Activated naive CD4-positive, alpha-beta T cell treated with anti-CD3 and anti-CD28 coated beads, Interleukin-2, amount 10 ng/mL, durations not matched to agents 7 days and 5 days (primary cell): Measurements from ENCODE around the gene VWA5B1.

Experiments
- CTCF ChIA-PET: fragments of 350-600 bp; sonication (Branson Sonifier 250); formaldehyde crosslinking; loops from one replicate; lab custom pipeline; 2021; ENCODE audit warnings: antibody characterized with exemption; lab: Charles Lee
- DNase-seq: peaks from one replicate; pipeline ENCODE4 v3.0.0-alpha.2; 2020
- H3K27ac Mint-ChIP-seq: one replicate; pipeline ENCODE4 v1.8.0; 2021; ENCODE audit warnings: mild to moderate bottlenecking, moderate library complexity, mixed read lengths
- H3K27me3 Mint-ChIP-seq: one replicate; pipeline ENCODE4 v1.8.0; 2021; ENCODE audit warnings: mild to moderate bottlenecking, mixed read lengths
- H3K36me3 Mint-ChIP-seq: one replicate; pipeline ENCODE4 v1.8.0; 2021; ENCODE audit warnings: mixed read lengths
- H3K4me1 Mint-ChIP-seq: one replicate; pipeline ENCODE4 v1.8.0; 2021; ENCODE audit warnings: mixed read lengths
- H3K4me3 Mint-ChIP-seq: one replicate; pipeline ENCODE4 v1.8.0; 2021; ENCODE audit warnings: mild to moderate bottlenecking, moderate library complexity, mixed read lengths
- H3K9me3 Mint-ChIP-seq: one replicate; pipeline ENCODE4 v1.8.0; 2021; ENCODE audit warnings: mixed read lengths

Gene VWA5B1

GRCh38 chr1:20366463-20367115 is 75.9 kb downstream of the VWA5B1 start:
- CTCF ChIA-PET, result no interaction called here

GRCh38 chr1:20367116-20367585 is 76.5 kb downstream of the VWA5B1 start:
- DNase-seq, result no peak
- no peaks in the 10 kb centered on the region for H3K4me1 Mint-ChIP-seq
- H3K36me3 Mint-ChIP-seq, result no peaks in the 10 kb centered on the region
- no peak overlapping the region for H3K27ac Mint-ChIP-seq
- CTCF ChIA-PET, result no interaction called here
- peaks cover 82% of the 10 kb centered on the region for H3K27me3 Mint-ChIP-seq
- H3K9me3 Mint-ChIP-seq, result no peaks in the 10 kb centered on the region
- no peak overlapping the region for H3K4me3 Mint-ChIP-seq

More at GRCh38 chr1:20366463-20367115, 75.9 kb downstream of the VWA5B1 start:
- Mint-ChIP-seq H3K4me1 (no peaks in the 10 kb centered on the region), H3K27me3 (peaks cover 84% of the 10 kb centered on the region), H3K9me3 (no peaks in the 10 kb centered on the region), H3K4me3 (no peak overlapping the region), H3K36me3 (no peaks in the 10 kb centered on the region), H3K27ac (no peak overlapping the region)
- no peak for DNase-seq

DNA sequence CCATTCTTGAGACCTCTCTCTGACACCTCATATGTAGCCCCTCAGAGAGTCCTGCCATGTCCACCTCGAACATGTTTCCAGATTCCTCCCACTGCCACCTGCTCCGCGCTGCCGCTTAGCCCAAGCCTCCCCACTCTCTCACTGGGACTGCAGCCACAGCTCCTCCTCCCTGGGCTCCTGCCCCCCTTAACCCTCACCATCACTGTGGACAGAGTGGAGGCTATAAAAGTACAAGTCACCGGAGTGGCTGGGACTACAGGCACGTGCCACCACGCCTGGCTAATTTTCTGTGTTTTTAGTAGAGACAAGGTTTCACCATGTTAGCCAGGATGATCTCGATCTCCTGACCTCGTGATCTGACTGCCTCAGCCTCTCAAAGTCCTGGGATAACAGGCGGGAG is 77.0 kb downstream of the VWA5B1 start:
- peaks cover 78% of the 10 kb centered on the region for H3K27me3 Mint-ChIP-seq
- DNase-seq, result no peak
- no peaks in the 10 kb centered on the region for H3K4me1 Mint-ChIP-seq
- no peaks in the 10 kb centered on the region for H3K36me3 Mint-ChIP-seq
- H3K4me3 Mint-ChIP-seq, result no peak overlapping the region
- no peak overlapping the region for H3K27ac Mint-ChIP-seq
- no peaks in the 10 kb centered on the region for H3K9me3 Mint-ChIP-seq
- CTCF ChIA-PET, result no interaction called here

DNA sequence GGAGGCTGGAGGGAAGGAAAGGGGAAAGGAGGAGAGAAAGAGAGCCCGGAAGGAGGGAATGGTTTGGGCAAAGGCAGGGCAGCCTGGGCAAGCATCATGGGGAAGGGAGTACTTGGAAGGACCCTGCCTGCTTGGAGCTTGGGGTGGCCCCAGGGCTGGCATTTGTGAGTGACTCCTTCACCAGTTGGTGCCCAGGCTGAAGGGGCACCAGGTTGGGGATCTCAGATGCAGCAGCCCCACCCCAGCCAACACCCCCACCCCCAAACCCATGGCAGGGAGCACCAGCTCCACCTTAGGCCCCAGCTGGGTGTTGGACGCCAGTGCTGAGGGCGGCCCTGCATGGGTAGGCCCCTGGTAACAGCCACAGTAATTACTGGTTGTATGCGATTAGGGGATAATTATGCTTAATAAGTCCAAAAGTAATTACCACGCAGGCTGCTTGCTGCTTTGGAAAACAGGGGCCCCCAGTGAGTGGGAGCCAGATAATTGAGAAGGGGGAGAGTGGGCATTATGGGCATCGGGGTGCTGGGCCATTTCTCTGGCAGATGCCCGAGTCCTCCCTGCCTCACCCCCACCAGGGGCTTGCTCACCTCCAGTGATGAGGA is 78.3 kb downstream of the VWA5B1 start:
- peaks cover 79% of the 10 kb centered on the region for H3K27me3 Mint-ChIP-seq
- CTCF ChIA-PET, result no interaction called here
- DNase-seq, result no peak
- no peaks in the 10 kb centered on the region for H3K4me1 Mint-ChIP-seq
- H3K27ac Mint-ChIP-seq, result no peak overlapping the region
- no peaks in the 10 kb centered on the region for H3K36me3 Mint-ChIP-seq
- no peaks in the 10 kb centered on the region for H3K9me3 Mint-ChIP-seq
- no peak overlapping the region for H3K4me3 Mint-ChIP-seq

GRCh38 chr1:20370698-20371097 is 80.0 kb downstream of the VWA5B1 start:
- peaks cover 74% of the 10 kb centered on the region for H3K27me3 Mint-ChIP-seq
- CTCF ChIA-PET, result interaction anchor here (0.9 to 1.0 kb wide), 2 partner anchors 9 to 10 kb away, joined by 3 to 4 read pairs; no protein-coding TSS in a partner anchor
- no peaks in the 10 kb centered on the region for H3K36me3 Mint-ChIP-seq
- no peaks in the 10 kb centered on the region for H3K9me3 Mint-ChIP-seq
- no peak for DNase-seq
- H3K27ac Mint-ChIP-seq, result no peak overlapping the region
- no peak overlapping the region for H3K4me3 Mint-ChIP-seq
- H3K4me1 Mint-ChIP-seq, result no peaks in the 10 kb centered on the region

- CTCF ChIA-PET, result interaction anchor here (0.9 to 1.4 kb wide), 2 partner anchors 9 to 10 kb away, joined by 3 read pairs; no protein-coding TSS in a partner anchor
- Mint-ChIP-seq H3K4me3 (no peak overlapping the region), H3K4me1 (no peaks in the 10 kb centered on the region), H3K27me3 (peaks cover 74% of the 10 kb centered on the region), H3K9me3 (no peaks in the 10 kb centered on the region), H3K36me3 (no peaks in the 10 kb centered on the region), H3K27ac (no peak overlapping the region)
- DNase-seq, result no peak
Observed at GRCh38 chr1:20371411-20371810, 80.7 kb downstream of the VWA5B1 start.

DNA sequence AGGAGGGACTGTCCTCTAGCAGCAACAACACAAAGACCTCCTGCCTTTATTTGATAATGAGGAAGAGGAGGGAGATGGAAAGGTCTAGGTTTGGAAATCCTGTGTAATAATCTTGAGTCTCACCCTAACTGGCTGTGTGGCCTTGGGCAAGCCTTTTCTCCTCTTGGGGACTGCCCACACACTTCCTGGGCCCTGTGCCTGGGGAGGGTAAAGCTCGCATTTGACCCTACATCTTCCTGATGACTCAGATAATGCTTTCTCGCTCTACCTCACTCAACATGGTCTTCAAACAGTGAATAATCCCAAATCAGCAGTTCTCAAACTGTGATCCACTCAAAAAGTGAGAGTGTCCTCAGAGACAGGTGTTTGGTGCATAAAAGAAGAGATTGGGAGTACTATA is 81.2 kb downstream of the VWA5B1 start:
- Mint-ChIP-seq H3K9me3 (no peaks in the 10 kb centered on the region), H3K36me3 (no peaks in the 10 kb centered on the region), H3K27me3 (peaks cover 72% of the 10 kb centered on the region), H3K27ac (no peak overlapping the region), H3K4me1 (no peaks in the 10 kb centered on the region), H3K4me3 (no peak overlapping the region)
- CTCF ChIA-PET, result interaction anchor here (1.4 kb wide), 1 partner anchor 9 kb away, joined by 3 read pairs; no protein-coding TSS in a partner anchor
- DNase-seq, result no peak

DNA sequence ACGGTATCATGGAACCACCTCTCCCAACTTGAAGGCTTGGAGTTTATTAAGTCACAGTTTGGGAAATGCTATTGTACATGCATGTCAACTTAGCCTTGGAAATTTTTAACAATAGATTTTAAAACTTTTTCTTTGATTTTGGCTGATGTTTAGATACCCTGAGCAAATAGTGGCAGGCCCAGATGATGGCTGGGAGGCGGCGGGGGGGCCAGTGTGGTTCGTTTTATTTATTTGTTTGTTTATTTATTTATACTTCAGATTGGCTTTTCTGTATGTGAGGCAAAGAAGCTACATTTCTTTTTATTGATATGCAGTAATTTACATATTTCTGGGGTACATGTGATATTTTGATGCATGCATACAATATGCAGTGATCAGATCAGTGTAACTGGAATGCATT is 82.0 kb downstream of the VWA5B1 start:
- Mint-ChIP-seq H3K4me1 (no peaks in the 10 kb centered on the region), H3K9me3 (no peaks in the 10 kb centered on the region), H3K4me3 (no peak overlapping the region), H3K27me3 (peaks cover 70% of the 10 kb centered on the region), H3K27ac (no peak overlapping the region), H3K36me3 (no peaks in the 10 kb centered on the region)
- CTCF ChIA-PET, result interaction anchor here (0.7 kb wide), 1 partner anchor 11 kb away, joined by 3 read pairs; no protein-coding TSS in a partner anchor
- DNase-seq, result no peak

DNA sequence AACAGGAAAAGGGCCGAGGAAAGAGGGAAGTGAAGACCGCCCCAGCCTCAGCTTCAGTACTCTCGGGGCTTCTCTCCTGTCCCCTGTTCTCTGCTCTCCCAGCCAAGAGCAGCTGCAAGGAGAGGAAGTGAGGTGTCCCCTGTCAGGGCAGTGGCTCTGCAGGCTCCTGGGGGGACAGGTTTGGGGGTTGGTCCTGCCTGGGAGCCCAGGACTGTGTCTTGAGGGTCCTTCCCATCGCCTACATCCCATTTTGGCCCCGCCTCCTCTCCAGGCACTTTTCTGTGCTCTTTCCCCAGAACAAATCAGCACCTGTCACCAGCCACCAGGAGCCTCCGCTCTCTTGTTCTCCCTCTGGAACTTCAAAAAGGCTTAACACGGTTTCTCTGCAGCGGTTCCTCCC is 82.6 kb downstream of the VWA5B1 start:
- CTCF ChIA-PET, result interaction anchor here (0.7 kb wide), 1 partner anchor 11 kb away, joined by 3 read pairs; no protein-coding TSS in a partner anchor
- no peaks in the 10 kb centered on the region for H3K9me3 Mint-ChIP-seq
- H3K27ac Mint-ChIP-seq, result no peak overlapping the region
- H3K27me3 Mint-ChIP-seq, result peaks cover 65% of the 10 kb centered on the region
- H3K36me3 Mint-ChIP-seq, result no peaks in the 10 kb centered on the region
- H3K4me1 Mint-ChIP-seq, result no peaks in the 10 kb centered on the region
- H3K4me3 Mint-ChIP-seq, result no peak overlapping the region
- no peak for DNase-seq

DNA sequence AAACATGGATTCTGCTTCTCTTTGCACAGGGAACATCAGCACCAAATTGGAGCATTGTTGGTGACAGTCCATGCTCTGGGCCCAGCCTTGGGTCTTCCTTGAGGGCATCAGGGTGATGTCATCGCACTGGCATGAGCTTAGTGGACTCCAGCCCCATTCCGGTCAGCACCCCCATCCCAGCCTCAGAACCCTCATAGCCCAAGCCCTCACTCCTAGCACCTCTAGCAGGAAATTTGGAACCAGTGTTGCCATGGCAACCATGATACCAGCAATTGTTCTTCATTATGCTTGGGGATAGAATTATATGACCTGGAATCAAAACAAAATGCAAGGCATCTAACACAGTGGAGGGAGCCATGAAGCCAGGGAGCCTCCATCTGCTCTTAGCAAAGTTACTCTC is 83.1 kb downstream of the VWA5B1 start:
- Mint-ChIP-seq H3K4me3 (no peak overlapping the region), H3K27me3 (peaks cover 65% of the 10 kb centered on the region), H3K27ac (no peak overlapping the region), H3K36me3 (no peaks in the 10 kb centered on the region), H3K4me1 (no peaks in the 10 kb centered on the region), H3K9me3 (no peaks in the 10 kb centered on the region)
- CTCF ChIA-PET, result no interaction called here
- DNase-seq, result no peak

DNA sequence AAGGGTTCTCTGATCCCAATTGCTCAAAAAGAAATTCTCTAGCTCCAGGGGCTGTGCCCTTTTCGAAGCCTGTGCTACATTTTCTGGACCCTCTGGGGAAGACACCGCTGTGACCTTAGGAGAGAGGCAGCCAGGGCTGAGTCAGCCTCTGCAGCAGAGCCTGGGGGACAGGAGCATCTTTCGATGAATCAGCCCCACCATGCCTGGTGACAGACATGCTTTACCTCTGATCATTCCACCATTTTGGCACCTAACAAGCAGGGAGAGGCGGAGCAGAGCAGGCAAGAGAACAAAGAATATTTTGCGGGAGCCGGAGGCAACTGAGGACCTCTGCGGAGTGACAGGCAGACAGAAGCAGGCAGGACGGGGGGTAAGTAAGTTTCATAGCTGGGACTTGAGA is 84.9 kb downstream of the VWA5B1 start:
- Mint-ChIP-seq H3K9me3 (no peaks in the 10 kb centered on the region), H3K27me3 (peaks cover 59% of the 10 kb centered on the region), H3K27ac (no peak overlapping the region), H3K4me1 (no peaks in the 10 kb centered on the region), H3K4me3 (no peak overlapping the region), H3K36me3 (no peaks in the 10 kb centered on the region)
- CTCF ChIA-PET, result interaction anchor here (1.7 kb wide), 1 partner anchor 14 kb away, joined by 6 read pairs; no protein-coding TSS in a partner anchor
- DNase-seq, result no peak

GRCh38 chr1:20376171-20376570 is 85.5 kb downstream of the VWA5B1 start:
- no peak for DNase-seq
- no peaks in the 10 kb centered on the region for H3K9me3 Mint-ChIP-seq
- H3K4me3 Mint-ChIP-seq, result no peak overlapping the region
- no peak overlapping the region for H3K27ac Mint-ChIP-seq
- H3K36me3 Mint-ChIP-seq, result no peaks in the 10 kb centered on the region
- peaks cover 59% of the 10 kb centered on the region for H3K27me3 Mint-ChIP-seq
- H3K4me1 Mint-ChIP-seq, result no peaks in the 10 kb centered on the region
- CTCF ChIA-PET, result interaction anchor here (1.5 to 2.0 kb wide), 2 partner anchors 53 to 164 kb away, joined by 6 to 8 read pairs; no protein-coding TSS in a partner anchor

- CTCF ChIA-PET, result interaction anchor here (0.6 to 2.0 kb wide), 6 partner anchors 15 to 167 kb away, joined by 3 to 8 read pairs (median 4); no protein-coding TSS in a partner anchor
- H3K36me3 Mint-ChIP-seq, result no peaks in the 10 kb centered on the region
- H3K27ac Mint-ChIP-seq, result no peak overlapping the region
- DNase-seq, result peak; percentile 67
- no peak overlapping the region for H3K4me3 Mint-ChIP-seq
- H3K27me3 Mint-ChIP-seq, result peaks cover 51% of the 10 kb centered on the region
- no peaks in the 10 kb centered on the region for H3K4me1 Mint-ChIP-seq
- H3K9me3 Mint-ChIP-seq, result no peaks in the 10 kb centered on the region
Observed at GRCh38 chr1:20376880-20377494, 86.3 kb downstream of the VWA5B1 start.

DNA sequence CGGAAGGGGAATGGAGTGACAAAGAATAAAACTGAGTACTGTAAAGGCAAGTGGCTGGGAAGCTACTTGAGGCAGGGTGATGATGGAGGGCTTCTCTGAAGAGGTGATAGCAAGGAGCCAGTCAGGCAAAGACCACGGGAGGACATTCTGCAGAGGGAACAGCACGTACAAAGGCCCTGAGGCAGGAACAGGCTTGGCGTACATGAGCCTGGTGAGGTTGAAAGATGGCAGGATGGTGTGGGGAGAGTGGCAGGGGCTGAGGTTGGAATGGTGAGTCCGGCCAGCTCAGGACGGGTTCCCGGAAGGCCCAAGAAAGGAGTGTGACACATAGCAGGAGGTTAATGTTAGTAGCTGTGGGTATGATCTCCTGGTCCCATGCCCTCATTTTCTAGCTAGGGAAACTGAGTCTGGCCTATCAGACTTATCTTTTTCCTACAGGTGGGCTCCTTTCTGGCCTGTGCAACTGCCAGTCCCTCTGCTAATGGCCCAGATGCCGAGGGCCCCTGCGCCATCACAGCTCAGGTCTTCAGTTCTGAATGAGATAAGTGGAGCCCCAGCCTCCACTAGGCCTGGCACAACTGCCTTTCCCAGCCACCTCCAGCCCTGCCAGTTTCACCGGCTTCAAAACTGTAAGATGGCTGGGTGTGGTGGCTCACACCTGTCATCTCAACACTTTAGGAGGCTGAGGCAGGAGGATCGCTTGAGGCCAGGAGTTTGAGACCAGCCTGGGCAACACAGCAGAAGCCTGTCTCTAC is 87.0 kb downstream of the VWA5B1 start:
- peaks cover 51% of the 10 kb centered on the region for H3K27me3 Mint-ChIP-seq
- H3K4me3 Mint-ChIP-seq, result no peak overlapping the region
- no peak for DNase-seq
- H3K27ac Mint-ChIP-seq, result no peak overlapping the region
- H3K4me1 Mint-ChIP-seq, result no peaks in the 10 kb centered on the region
- no peaks in the 10 kb centered on the region for H3K36me3 Mint-ChIP-seq
- CTCF ChIA-PET, result interaction anchor here (0.6 to 2.0 kb wide), 6 partner anchors 16 to 167 kb away, joined by 3 to 8 read pairs (median 4); no protein-coding TSS in a partner anchor
- no peaks in the 10 kb centered on the region for H3K9me3 Mint-ChIP-seq
